Neutrophil (primary cell): ENCODE results near the gene HDAC6.
"Not testable (repeated sequence)": the region's sequence is repeated elsewhere in the genome, so short reads cannot be mapped to it uniquely, and the experiment has no call there.

Source experiments
- H3K27ac ChIP-seq: fragments of 200-600 bp; sonication (generic); 2 replicates; pipeline ENCODE4 v1.5.1; 2016; ENCODE audit warnings: mild to moderate bottlenecking, moderate library complexity
- H3K27me3 ChIP-seq: fragments of 200-600 bp; sonication (generic); 2 replicates; pipeline ENCODE4 v1.6.0; 2016; ENCODE audit warnings: mild to moderate bottlenecking
- H3K36me3 ChIP-seq: fragments of 200-600 bp; sonication (generic); 2 replicates; pipeline ENCODE4 v1.5.1; 2017
- H3K4me1 ChIP-seq, 2 experiments: fragments of 200-600 bp in 1 of 2; sonication (generic) in 1 of 2; 1 replicate in 1 of 2; 2 replicates in 1 of 2; pipeline versions ENCODE4 v1.5.1 to v1.6.1; 2013 to 2016; ENCODE audit warnings: low read depth in 1 of 2, low read length in 1 of 2, mild to moderate bottlenecking in 1 of 2, moderate library complexity in 1 of 2; ENCODE audit not compliant: control insufficient read depth in 1 of 2, insufficient read depth in 1 of 2
- H3K4me3 ChIP-seq, 2 experiments: fragments of 200-600 bp in 1 of 2; sonication (generic) in 1 of 2; 1 replicate in 1 of 2; 2 replicates in 1 of 2; pipeline ENCODE4 v1.5.1; 2013 to 2016; ENCODE audit warnings: low read depth in 1 of 2, low read length in 1 of 2, mild to moderate bottlenecking in 1 of 2, moderate library complexity in 1 of 2
- H3K9me3 ChIP-seq: fragments of 200-600 bp; sonication (generic); 2 replicates; pipeline ENCODE4 v1.5.1; 2016
- TF ChIP-seq, protein P1 (sequence below): fragments of 200-600 bp; sonication (generic); IDR thresholded peaks from 2 replicates; pipeline ENCODE4 v1.5.1; 2016; ENCODE audit warnings: antibody characterized with exemption

HDAC6 gene

DNA sequence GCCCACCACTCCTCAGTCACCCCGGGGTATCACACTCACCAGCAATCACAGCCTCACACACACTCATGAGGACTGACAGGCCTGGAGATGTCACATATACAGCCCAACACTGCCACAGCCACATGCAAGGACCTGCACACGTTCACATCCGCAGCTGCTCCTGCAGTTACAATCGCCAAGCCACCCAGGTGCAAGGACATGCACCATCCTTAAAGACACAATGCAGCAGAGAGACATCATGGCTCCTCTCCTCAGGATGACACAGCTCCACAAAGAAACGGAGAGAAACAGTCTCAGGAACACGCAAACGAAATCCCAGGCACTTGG is 32.5 kb downstream of the HDAC6 start:
- Histone ChIP-seq H3K9me3 (no peaks in the 10 kb centered on the region), H3K27me3 (peaks cover 91% of the 10 kb centered on the region), H3K4me1 (peaks cover 0 to 3% of the 10 kb centered on the region in 2 experiments), H3K27ac (no peak overlapping the region), H3K4me3 (no peak overlapping the region), H3K36me3 (no peaks in the 10 kb centered on the region)
- TF ChIP-seq, protein P1, sequence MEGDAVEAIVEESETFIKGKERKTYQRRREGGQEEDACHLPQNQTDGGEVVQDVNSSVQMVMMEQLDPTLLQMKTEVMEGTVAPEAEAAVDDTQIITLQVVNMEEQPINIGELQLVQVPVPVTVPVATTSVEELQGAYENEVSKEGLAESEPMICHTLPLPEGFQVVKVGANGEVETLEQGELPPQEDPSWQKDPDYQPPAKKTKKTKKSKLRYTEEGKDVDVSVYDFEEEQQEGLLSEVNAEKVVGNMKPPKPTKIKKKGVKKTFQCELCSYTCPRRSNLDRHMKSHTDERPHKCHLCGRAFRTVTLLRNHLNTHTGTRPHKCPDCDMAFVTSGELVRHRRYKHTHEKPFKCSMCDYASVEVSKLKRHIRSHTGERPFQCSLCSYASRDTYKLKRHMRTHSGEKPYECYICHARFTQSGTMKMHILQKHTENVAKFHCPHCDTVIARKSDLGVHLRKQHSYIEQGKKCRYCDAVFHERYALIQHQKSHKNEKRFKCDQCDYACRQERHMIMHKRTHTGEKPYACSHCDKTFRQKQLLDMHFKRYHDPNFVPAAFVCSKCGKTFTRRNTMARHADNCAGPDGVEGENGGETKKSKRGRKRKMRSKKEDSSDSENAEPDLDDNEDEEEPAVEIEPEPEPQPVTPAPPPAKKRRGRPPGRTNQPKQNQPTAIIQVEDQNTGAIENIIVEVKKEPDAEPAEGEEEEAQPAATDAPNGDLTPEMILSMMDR = no peak

GRCh38 chrX:48835524-48836329 is 33.9 kb downstream of the HDAC6 start, which contains the start of gene PCSK1N:
PCSK1N (minus strand) TSS chrX:48835610; CDS start chrX:48835532, 78 bp downstream.
- H3K36me3 ChIP-seq = no peaks in the 10 kb centered on the region
- TF ChIP-seq, protein P1 = no peak
- no peak within 1 kb of the TSS for H3K4me3 ChIP-seq
- H3K9me3 ChIP-seq = no peaks in the 10 kb centered on the region
- peaks cover 78% of the 10 kb centered on the region for H3K27me3 ChIP-seq
- H3K4me1 ChIP-seq = peaks cover 0 to 3% of the 10 kb centered on the region in 2 experiments
- H3K27ac ChIP-seq = no peak within 1 kb of the TSS

- H3K4me3 ChIP-seq = no peak overlapping the region
- no peaks in the 10 kb centered on the region for H3K9me3 ChIP-seq
- H3K27ac ChIP-seq = no peak overlapping the region
- H3K36me3 ChIP-seq = no peaks in the 10 kb centered on the region
- H3K4me1 ChIP-seq = no peaks in the 10 kb centered on the region
- TF ChIP-seq, protein P1 = no peak
- H3K27me3 ChIP-seq = peaks cover 38% of the 10 kb centered on the region
Measured at GRCh38 chrX:48839686-48840085, 37.8 kb downstream of the HDAC6 start.

DNA sequence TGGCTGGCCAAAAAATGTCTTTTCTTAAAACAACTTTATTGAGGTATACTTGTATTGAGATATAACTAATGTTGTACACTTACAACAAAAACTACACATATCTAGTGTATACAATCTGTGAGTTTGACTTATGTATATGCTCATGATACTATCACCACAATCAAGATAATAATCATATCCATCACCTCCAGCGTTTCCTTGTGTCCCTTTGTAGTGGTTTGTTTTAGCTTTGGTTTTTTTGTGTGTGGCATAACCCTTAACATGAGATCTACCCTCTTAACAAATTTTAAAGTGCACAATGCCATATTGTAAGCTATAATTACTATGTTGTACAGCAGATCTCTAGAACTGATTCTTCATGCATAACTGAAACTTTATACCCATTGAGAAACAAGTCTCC is 47.0 kb downstream of the HDAC6 start:
- no peaks in the 10 kb centered on the region for H3K9me3 ChIP-seq
- H3K4me3 ChIP-seq = no peak overlapping the region
- H3K36me3 ChIP-seq = no peaks in the 10 kb centered on the region
- TF ChIP-seq, protein P1 = no peak
- H3K27ac ChIP-seq = no peak overlapping the region
- H3K27me3 ChIP-seq = no peaks in the 10 kb centered on the region
- H3K4me1 ChIP-seq = no peaks in the 10 kb centered on the region

- Histone ChIP-seq H3K27me3 (no peaks in the 10 kb centered on the region), H3K4me1 (no peaks in the 10 kb centered on the region), H3K36me3 (no peaks in the 10 kb centered on the region), H3K9me3 (no peaks in the 10 kb centered on the region), H3K4me3 (no peak overlapping the region), H3K27ac (no peak overlapping the region)
- TF ChIP-seq, protein P1 = no peak
Measured at GRCh38 chrX:48852857-48853256, 51.0 kb downstream of the HDAC6 start.

GRCh38 chrX:48853494-48853893 is 51.6 kb downstream of the HDAC6 start:
- not testable (repeated sequence) for H3K4me3 ChIP-seq, H3K9me3 ChIP-seq, H3K4me1 ChIP-seq, H3K27ac ChIP-seq, H3K27me3 ChIP-seq, H3K36me3 ChIP-seq

- H3K4me3 ChIP-seq, H3K4me1 ChIP-seq, H3K27ac ChIP-seq, H3K9me3 ChIP-seq, H3K36me3 ChIP-seq, H3K27me3 ChIP-seq: not testable (repeated sequence)
Measured at GRCh38 chrX:48854121-48854804, 52.4 kb downstream of the HDAC6 start.
